Measurements from ENCODE around the gene DNAJA4.
"Not testable (repeated sequence)": the region's sequence is repeated elsewhere in the genome, so short reads cannot be mapped to it uniquely, and the experiment has no call there.

DNAJA4 gene

GRCh38 chr15:78244893-78245292 is 19.5 kb upstream of the DNAJA4 start:
- no peak for DNase-seq

- not testable (repeated sequence) for DNase-seq
Measured at GRCh38 chr15:78245392-78245791, 19.0 kb upstream of the DNAJA4 start.

- DNase-seq: not testable (repeated sequence)
Measured at GRCh38 chr15:78245976-78246620, 18.3 kb upstream of the DNAJA4 start.

GRCh38 chr15:78247911-78248310 is 16.5 kb upstream of the DNAJA4 start:
- DNase-seq: no peak

- no peak for DNase-seq
Measured at GRCh38 chr15:78249131-78249530, 15.2 kb upstream of the DNAJA4 start.

- DNase-seq: no peak
Measured at GRCh38 chr15:78251136-78251535, 13.2 kb upstream of the DNAJA4 start.

GRCh38 chr15:78255421-78256043 is 8.8 kb upstream of the DNAJA4 start:
- no peak for DNase-seq

- DNase-seq: no peak
Measured at GRCh38 chr15:78256044-78256437, 8.3 kb upstream of the DNAJA4 start.

GRCh38 chr15:78257681-78258080 is 6.7 kb upstream of the DNAJA4 start:
- DNase-seq: no peak

- no peak for DNase-seq
Measured at GRCh38 chr15:78259232-78259631, 5.1 kb upstream of the DNAJA4 start.

- DNase-seq: no peak
Measured at GRCh38 chr15:78260489-78260888, 3.9 kb upstream of the DNAJA4 start.

GRCh38 chr15:78261062-78261461 is 3.3 kb upstream of the DNAJA4 start:
- no peak for DNase-seq

GRCh38 chr15:78263351-78263781 is 996 bp upstream of the DNAJA4 start:
- DNase-seq: no peak

- DNase-seq: no peak
Measured at GRCh38 chr15:78263907-78264303, 457 bp upstream of the DNAJA4 start.

GRCh38 chr15:78265137-78265460 is 737 bp downstream of the DNAJA4 start:
- no peak for DNase-seq

GRCh38 chr15:78265752-78266224 is 1.4 kb downstream of the DNAJA4 start:
- DNase-seq: no peak

GRCh38 chr15:78266229-78266628 is 1.9 kb downstream of the DNAJA4 start:
- DNase-seq: no peak

- DNase-seq: no peak
Measured at GRCh38 chr15:78266806-78267205, 2.4 kb downstream of the DNAJA4 start.

GRCh38 chr15:78272316-78272715 is 8.0 kb downstream of the DNAJA4 start:
- DNase-seq: no peak

GRCh38 chr15:78272776-78273175 is 8.4 kb downstream of the DNAJA4 start:
- DNase-seq: no peak

GRCh38 chr15:78274994-78275393 is 10.6 kb downstream of the DNAJA4 start:
- DNase-seq: no peak

- DNase-seq: no peak
Measured at GRCh38 chr15:78276064-78276943, 11.9 kb downstream of the DNAJA4 start.

GRCh38 chr15:78280319-78281072 is 16.1 kb downstream of the DNAJA4 start:
- no peak for DNase-seq
